NCI-H1417 (cell line): ENCODE results near the gene BMPR1B.
A peak's percentile ranks its signal among the peaks of the same experiment; 100 is the strongest.

ENCODE experiments used
- DNase-seq, 3 experiments: peaks; one replicate each; lab custom pipeline; 2025; lab: John Stamatoyannopoulos, UW

Gene BMPR1B

DNA sequence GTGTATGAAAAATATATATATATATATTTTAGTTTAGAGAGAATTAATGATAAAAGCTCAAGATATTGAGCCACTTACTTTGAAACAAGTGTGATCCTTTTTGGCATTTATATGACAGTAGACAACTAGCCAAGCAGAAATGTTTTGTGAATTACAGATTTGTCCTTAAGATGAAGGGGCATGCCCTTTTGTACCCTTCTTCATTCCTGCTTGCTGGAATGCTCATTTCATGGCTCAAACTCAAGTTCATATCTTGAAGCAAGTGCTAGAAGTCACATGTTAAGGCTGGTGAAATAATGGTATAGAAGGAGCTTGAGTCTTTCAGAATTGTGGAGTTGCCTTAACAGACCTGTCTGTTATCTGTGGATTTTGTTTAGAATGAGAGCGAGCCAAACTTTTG, 203.0 kb downstream of the BMPR1B start:
- no peak for DNase-seq

DNA sequence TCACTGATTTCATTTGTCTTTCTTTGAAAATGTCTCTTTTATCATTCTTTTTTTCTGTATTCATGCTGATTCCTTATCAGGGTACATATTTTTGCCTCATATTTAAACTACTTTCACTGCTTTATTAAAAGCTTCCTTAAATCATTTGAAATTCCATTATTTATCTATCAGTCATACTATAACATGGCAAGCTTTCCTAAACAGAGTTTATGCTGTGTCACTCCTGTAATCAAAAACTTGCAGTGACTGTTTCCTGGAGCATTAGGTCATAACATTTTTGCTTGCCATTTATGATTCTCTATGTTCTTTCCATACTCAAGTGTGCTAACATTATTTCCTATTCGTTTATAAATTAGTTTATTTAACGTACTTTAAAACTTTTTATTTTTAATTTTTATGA, 203.7 kb downstream of the BMPR1B start:
- DNase-seq = no peak

DNA sequence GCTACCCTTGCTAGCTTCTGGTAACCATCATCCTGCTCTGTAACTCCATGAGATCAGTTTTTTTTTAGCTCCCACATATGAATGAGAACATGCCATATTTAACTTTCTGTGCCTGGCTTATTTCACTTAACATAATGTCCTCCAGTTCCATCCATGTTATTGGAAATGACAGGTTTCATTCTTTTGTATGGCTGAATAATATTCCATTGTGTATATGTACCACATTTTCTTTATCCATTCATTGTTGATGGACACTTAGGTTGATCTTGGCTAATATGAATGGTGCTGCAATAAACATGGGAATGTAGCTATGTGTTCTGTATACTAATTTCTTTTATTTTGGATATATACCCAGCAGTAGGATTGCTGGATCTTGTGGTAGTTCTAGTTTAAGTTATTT, 204.7 kb downstream of the BMPR1B start:
- DNase-seq = no peak

DNA sequence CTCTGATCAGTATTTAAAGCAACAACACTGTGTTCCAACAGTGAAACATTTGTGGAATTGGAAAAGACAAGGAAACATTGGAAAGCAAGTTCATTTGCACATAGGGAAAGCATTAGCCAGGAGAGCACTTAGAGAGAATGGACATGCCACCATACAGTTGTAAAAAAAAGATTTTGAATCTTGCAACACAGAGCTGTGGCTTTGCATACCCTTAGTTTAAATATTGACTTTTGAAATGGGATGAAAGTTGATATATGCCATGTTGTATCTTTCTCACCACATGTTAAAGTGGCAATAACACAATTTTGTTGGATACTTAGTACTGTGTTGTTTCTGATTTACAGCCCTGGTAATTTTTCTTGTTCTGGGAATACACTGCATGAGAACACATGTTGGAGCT, 208.1 kb downstream of the BMPR1B start:
- no peak for DNase-seq

DNA sequence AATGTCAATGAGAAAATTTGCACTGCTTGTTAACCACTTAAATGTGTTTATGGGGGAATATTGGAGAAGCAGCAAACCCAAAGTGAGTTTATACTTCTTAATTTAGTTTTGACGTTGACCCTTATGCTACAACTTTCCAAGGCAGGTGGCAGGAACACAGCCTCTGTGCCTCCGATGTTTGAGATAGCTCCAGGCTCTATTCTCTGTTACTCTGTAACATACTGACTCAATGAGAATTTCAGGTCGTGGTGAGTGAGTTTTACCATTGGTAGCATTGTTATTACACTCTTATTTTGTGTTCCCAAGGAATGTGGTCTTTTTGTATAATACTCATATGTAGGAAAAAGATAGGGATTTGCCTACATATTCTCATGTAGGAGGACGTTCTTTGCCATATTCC, 210.7 kb downstream of the BMPR1B start:
- DNase-seq = no peak

DNA sequence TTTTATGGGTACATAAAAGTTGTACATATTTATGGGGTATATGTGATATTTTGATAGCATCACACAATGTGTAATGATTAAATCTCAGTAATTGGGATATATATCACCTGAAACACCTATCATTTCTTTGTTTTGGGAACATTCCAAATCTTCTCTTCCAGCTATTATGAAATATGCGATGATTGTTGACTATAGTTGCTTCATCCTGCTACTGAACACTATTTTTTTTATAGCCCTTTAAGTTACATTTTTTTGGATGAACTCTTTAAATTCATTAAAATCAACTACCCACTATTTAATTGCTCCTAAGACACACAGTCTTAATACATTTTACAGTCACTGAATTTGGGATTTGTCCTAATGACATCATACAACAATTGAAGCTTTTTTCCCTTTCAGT, 212.9 kb downstream of the BMPR1B start:
- no peak for DNase-seq

DNA sequence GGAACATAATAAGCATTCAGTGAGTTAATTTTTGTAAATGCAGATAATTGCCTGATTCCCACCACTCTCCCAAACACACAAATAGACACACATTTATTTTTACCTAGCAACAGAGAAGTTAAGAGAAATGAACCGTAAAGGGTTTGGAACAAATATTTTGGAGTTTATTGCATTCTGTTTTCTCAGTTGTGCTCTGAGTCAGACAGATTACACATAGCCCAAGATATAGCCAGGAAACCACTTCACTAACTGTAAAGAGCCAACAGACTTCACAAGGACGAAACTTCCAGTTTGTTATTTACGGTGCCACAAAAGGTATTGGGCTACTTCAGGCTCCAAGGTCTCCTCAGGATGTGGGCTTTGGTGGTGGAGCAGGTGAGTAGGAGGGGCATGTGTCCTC, 217.0 kb downstream of the BMPR1B start:
- DNase-seq = peak in 1 of 3 experiments; percentile 22

DNA sequence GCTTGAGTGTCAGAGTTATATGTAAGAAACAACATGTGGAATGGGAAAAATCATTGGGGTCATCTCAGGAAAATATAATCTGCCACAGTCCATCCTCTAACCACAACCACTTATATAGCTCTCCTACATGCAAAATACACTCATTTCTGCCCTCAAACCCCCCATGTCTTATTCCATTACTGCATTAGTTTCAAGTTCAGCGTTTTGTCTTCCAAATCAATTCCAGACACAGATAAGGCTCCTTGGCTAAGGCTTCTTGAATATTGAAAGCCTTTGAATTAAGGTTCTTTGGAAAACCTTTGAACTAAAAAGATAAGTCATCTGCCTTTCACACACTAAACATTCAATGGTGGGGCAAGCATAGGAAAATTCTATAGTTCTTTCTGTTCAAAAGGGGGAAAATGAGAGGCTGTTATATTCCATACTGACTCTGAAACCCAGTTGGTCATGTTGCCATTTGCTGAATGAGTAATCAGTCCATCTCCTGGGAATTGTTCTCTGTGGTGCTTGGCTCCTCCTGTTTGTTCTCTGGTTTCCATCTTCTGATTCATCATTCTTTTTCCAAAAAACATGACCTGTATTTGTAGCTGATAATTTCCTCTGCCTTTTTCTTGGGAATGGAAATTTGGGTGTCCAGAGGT, 218.7 kb downstream of the BMPR1B start:
- DNase-seq = no peak

DNA sequence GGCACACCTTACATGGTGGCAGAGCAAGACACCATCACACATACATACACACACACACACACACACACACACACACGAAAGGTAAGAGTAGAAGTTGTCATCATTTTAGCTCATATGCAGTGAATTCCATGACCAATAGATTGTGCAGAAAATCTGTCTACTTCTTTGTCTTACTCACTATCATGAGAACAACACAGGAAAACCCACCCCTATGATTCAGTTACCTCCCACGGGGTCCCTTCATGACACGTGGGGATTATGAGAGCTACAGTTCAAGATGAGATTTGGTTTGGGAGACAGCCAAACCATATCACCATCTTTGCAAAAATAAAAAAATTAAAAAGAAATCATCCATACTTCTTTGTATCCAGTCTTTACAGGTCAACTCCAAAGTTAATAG, 221.1 kb downstream of the BMPR1B start:
- no peak for DNase-seq

DNA sequence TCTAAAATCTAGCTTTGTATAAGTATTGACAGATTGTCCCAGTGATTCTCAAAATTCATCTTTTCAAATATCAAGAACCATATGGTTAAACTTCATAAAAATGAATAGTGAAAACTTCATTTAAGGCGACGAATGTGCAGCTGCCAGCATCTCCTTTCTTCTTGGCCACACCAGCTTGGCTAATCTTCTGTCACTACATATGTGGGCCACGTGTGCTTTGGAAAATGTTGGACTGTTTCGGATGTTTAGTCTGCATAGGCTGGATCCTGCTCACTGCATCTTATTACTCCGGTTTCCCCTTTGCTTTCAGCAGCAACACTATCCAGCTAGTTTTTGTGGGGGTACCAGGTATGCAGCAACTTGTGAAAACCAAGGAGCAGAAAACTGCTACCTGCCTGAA, 221.9 kb downstream of the BMPR1B start:
- DNase-seq = no peak

DNA sequence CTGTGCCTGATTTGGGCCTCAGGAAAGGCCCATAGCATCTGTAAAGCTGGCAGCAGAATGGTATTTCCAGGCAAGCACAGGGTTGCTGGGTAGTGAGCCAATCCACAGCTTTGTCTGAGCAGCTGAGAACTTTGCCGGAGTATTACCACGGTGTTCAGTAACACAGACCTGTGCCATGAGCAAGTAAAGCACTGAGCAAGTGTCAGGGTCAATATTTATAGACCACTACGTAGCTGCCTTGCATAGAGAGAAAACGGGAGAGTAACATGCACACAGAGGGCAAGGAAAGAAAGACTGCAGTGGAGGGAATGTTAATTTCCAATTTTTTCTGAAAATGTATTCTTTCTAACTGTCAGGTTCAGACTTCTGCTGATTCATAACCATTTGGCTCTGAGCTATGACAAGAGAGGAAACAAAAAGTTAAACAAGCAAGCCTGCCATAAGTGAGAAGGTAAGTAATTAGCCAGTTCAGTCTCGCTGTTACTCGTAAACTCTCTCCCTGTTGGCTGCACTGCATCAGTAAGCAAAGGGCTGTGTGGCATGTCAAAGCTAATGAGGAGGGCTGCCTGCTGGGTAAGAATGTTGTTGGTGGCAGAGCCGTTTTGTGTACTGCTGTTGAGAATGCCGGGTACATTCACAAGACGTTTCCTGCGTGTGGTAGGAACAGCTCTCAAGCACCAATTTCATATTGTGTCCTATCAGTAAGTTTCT, 238.1 kb downstream of the BMPR1B start:
- peak in 2 of 3 experiments; percentile 26 to 53 for DNase-seq

DNA sequence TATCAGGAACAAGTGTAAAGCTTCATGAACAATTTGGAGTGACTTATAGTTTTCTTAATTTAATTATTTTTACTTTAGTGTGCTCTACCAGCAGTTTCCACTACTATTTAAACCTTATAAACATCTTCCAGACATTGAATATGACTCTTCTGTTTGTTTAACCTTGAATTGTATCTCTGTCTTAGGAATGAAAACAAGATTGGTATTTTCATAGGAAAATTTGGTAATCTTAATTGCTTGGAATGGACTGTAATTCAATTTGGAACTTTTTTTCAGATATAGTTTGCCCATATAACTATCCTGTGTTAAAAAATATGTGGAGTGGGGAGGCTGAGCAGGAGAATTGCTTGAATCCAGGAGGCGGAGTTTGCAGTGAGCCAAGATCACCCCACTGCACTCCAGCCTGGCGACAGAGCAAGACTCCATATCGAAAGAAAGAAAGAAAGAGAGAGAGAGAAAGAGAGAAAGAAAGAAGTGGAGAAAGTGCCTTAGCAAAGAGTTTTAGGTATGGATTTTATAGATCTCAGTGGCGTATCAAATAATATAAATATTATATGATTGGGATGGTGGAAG, 242.4 kb downstream of the BMPR1B start:
- no peak for DNase-seq

DNA sequence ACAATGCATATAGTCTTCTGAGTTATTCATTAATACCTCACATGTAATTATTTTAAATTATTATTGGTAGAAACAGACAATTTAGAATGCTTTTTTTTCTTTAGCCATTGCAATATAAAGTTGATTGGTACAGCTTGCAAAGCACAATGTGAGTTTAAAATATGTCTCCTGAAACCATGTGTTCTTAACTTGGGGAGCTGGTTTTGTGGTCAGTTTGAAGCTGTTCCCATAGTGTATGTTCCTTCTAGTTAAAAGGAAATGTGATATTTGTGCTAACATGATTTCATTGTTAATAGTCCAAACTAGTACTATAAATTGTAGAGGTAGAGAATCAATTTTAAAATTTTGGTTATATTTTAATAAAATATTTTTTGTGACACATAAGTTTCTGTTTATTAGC, 247.2 kb downstream of the BMPR1B start:
- no peak for DNase-seq

DNA sequence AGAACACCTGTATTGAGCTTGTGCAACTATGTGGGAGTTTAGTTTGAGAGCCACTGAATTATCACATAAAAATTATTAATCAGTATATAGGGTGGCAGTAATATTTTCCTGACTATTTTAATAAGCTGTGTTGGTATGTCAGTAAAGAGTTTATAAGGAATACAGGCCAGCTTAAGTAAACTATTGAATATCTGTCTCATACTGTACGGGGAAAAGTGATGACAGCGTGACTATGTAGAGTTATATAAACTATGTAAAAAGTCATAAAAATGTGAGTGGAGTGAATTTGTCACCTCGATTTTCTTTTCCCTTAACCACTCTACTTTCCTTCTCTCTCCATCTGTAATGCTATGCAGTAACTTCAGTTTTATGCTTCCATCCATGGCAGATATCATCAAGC, 250.2 kb downstream of the BMPR1B start:
- no peak for DNase-seq

DNA sequence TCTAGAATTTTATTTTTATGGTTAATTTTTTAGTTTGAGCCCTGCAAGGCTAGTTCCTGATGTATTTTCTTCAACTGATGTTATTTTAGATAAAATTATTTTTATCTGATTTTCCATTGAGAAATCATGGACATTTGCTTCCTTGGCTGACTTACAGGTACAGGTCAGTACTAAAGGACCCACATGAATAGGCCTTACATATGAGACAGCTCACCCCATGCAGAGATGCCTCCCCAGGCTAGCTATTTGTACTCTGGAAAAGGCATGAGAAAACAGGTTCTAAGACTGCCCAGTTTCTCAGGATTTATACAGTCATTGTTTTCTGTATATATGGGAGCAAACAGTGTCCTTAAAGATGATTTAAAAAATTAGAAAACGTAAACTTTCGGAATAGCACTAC, 255.5 kb downstream of the BMPR1B start:
- peak in 2 of 3 experiments; percentile 4 to 40 for DNase-seq

DNA sequence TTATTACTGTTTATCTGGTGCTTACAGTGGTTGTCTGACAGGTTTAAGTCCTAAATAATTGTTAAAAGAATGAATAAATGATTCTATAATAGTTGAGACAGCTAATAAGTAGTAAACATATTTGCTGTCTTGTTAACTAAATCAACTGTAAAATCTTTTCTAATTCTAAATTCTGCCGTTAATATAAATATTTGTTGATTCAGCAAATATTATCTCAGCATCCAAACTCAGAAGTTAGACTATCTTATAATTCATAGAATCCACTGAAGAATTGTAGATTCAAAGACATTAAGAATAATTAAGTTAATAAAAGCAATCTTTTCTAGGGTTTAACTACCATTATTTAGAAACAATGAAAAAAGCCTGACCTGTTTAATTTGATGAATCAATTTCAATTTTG, 256.3 kb downstream of the BMPR1B start:
- no peak for DNase-seq

DNA sequence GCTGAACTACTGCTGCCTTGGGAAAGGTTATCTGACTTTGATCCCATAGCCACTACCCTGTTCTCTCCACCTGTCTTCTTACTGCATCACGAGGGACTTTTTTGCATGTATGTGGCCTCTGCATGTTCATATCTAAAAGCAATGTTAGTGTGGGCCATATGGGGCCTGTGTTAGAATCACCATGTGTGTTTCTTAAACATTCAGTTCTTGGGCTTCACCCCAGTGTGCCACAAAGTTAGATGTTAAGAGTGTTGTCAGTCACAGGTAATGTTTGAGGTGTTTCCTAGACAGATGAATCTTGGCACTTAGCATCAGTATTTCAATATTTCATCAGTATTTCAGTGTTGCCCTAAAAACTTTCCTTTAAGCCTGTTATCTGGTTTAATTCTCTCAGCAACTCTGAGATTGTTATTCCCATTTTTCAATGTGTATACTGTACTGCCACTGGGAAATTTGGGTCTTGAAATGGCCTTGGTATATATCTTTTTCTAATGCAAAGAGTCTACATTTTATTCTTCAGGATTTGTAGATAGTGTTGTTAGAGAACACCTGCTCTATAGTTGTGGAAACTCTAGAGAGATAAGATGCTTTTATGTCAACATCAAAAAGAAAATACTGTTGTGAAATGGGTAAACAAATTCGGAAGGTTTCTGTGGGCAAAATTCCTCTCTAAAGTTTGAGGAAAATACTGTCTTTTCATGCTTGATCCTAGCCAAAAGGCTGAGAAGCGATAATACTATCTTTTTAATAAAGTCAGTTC, 259.7 kb downstream of the BMPR1B start:
- DNase-seq = no peak

DNA sequence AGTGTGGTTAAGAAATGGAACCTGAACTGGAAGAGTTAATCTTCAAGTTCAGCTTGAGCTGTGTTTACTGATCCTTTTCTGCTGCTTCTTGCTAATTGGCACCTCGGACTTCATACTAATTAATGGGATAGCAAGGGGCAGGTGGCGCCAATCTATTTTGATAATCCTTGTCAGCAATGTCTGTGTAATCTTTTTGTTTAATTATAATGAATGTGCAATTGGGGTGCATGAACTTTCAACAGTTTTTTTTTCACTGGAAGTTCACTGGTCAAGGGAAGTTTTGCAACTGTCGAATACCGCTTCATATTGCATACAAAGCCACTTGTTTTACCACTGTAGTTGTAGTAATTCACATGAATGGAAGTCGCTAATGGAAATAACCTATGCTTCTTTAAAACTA, 261.0 kb downstream of the BMPR1B start:
- peak in 2 of 3 experiments; percentile 39 to 76 for DNase-seq

DNA sequence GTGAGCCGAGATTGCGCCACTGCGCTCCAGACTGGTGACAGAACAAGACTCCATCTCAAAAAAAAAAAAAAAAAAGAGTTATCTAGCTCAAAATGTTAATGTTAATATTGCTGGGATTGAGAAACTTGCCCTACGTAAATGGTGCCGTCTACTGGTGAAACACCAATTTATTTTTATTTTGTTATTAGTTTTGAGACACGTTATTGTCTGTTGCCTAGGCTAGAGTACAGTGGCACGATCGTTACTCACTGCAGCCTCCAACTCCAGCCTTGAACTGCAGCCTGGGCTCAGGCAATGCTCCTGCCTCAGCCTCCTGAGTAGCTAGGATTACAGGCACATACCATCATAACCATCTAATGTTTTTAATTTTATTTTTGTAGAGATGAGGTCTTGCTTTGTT, 262.8 kb downstream of the BMPR1B start:
- no peak for DNase-seq

DNA sequence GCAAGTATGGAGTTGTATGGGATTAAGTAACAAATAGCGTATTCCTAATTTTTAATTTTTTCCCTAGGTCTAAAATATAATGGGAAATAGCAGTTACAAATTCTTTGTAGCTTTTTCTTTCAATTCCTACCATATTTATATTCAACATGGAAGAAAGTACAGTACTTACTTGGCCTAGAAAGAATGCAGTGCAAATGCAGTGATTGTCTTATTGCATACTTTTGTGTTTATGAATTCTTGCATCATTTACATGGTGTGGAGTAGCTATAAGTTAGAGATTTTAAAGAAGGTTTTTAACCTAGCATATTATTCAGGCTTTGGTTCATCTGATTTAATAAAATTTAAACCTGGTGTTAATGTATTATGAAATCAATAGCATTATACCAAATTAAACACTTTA, 263.3 kb downstream of the BMPR1B start:
- no peak for DNase-seq

DNA sequence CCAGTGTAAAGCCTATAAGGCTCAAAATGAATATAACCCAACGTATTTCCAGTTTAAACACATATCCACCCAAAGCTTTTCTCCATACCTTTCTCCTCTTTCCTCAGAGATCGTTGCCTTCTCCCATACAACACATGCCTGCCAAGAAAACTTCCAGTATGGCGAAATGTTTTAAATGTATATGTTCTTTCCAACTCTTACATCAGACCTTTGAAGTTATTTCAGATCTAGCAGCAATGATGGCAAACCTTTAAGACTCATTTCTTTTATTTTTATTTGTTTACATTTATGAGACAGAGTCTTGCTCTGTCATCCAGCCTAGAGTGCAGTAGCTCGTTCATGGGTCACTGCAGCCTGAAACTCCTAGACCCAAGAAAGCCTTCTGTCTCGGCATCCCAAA, 265.4 kb downstream of the BMPR1B start:
- no peak for DNase-seq

DNA sequence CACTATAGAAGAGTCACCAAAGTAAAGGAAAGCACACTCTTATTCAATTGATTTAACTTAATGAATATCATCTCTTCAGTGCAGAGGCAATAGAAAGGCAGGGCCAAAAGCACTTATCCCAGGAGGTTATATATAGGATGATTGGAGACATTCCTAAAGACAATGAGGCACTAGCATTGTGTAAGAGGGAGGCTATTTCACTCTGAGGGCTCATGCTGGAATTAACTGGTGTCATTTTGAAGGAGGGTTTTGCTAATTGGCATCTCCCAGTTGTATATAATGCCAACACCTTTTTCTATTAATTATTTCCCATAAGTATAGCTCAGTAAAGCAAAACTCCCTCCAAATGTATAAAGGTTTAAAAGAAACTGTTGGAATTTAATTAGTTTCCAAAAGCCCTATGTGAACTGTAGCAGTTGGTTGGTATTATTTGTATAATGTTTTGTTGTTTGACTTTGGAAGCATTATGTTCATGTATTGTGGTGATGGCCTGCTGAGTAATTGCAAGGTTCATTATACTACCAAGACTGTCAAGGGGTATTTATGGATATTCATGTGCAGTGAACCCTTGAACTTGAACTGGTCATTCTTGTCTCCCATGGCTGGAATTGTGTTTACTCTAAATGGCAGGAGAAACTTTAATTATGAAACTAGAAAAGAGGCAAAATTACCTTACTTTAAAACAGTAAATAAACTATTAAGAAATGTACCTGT, 270.3 kb downstream of the BMPR1B start:
- peak in 2 of 3 experiments; percentile 66 to 95 for DNase-seq
